Kidney (tissue), 14 donors: ENCODE measurements around the gene ZNF648. TPM values are rescaled to one million over a fixed set of nuclear protein-coding genes. Genes with fewer than 3 reads are reported as not detected.

Experiments
- DNase-seq, 5 donors: peaks; one replicate each; pipeline ENCODE4 v3.0.0-alpha.2; 2013 to 2020
- FAIRE-seq: peaks from 2 replicates; lab custom pipeline; 2012; peaks lifted over from hg19 to GRCh38; lab: Jason Lieb, UNC
- H3K27ac ChIP-seq, 2 donors: one replicate each; pipeline ENCODE4 v1.7.0; 2013; ENCODE audit warnings: low read depth in 2 of 2, low read length in 2 of 2, inconsistent platforms in 1 of 2
- H3K27me3 ChIP-seq: one replicate; pipeline ENCODE4 v1.7.1; 2013; ENCODE audit warnings: low read length, inconsistent platforms; ENCODE audit not compliant: control insufficient read depth, insufficient read depth
- H3K36me3 ChIP-seq, 3 donors: one replicate each; pipeline versions ENCODE4 v1.7.0 to v1.7.1; 2013; ENCODE audit warnings: low read length in 3 of 3, control low read depth in 1 of 3, inconsistent platforms in 1 of 3; ENCODE audit not compliant: insufficient read depth in 3 of 3, control insufficient read depth in 2 of 3
- H3K4me1 ChIP-seq, 3 donors: one replicate each; pipeline versions ENCODE4 v1.7.0 to v1.7.1; 2013; ENCODE audit warnings: low read length in 3 of 3, inconsistent platforms in 1 of 3, low read depth in 1 of 3; ENCODE audit not compliant: control insufficient read depth in 2 of 3, insufficient read depth in 2 of 3
- H3K4me3 ChIP-seq, 3 donors: one replicate each; pipeline versions ENCODE4 v1.7.0 to v1.8.1; 2013; ENCODE audit warnings: low read length in 3 of 3, control low read depth in 1 of 3, inconsistent platforms in 1 of 3
- H3K9ac ChIP-seq, 3 donors: one replicate each; pipeline versions ENCODE4 v1.7.0 to v1.7.1; 2013; ENCODE audit warnings: low read length in 3 of 3, control low read depth in 1 of 3, inconsistent platforms in 1 of 3
- H3K9me3 ChIP-seq, 3 donors: one replicate each; pipeline versions ENCODE4 v1.7.0 to v1.7.1; 2013; ENCODE audit warnings: low read length in 3 of 3, control low read depth in 1 of 3, inconsistent platforms in 1 of 3; ENCODE audit not compliant: control insufficient read depth in 2 of 3, insufficient read depth in 1 of 3
- intact Hi-C: fragments of 100-400 bp; cut with DNase I; formaldehyde crosslinking; loops from one replicate; pipeline ENCODE4 v1.11.1; 2022
- polyA plus RNA-seq: library from polyadenylated mRNA; stranded (reverse); fragments of 350-450 nt; fragmentation: Illumina TruSeq; extraction: RNeasy Lipid Tissue Mini Kit (QIAGEN cat#74804); gene quantifications from one replicate; pipeline ENCODE4 v1.2.3, GENCODE V29; 2014; ENCODE audit warnings: low read depth, low replicate concordance; ENCODE audit not compliant: insufficient read depth
- total RNA-seq: library from RNA; stranded (reverse); fragmentation: NEBNext Ultra II Directional; extraction: Animal tissue kit (Norgen Biotek cat#: 25700); gene quantifications from one replicate; pipeline ENCODE4 v1.2.1, GENCODE V29; 2021
- TF ChIP-seq, protein P1 (sequence below): IDR thresholded peaks from 3 replicates; pipeline ENCODE4 v1.5.1; 2012; ENCODE audit warnings: mild to moderate bottlenecking, moderate library complexity, borderline replicate concordance; ENCODE audit not compliant: insufficient read depth; ENCODE audit errors: extremely low read depth
- donor health status: control.
- donor health status: control.
- donor health status: control.
- donor health status: control.
- donor health status: control.
- donor health status: DM: yes; HTN: yes; CAD: no.
- donor health status: Normal renal cell carcinoma (clear cell type).

ZNF648 gene
- total and polyA plus RNA-seq, 2 donors from 2014 or later: not detected

DNA sequence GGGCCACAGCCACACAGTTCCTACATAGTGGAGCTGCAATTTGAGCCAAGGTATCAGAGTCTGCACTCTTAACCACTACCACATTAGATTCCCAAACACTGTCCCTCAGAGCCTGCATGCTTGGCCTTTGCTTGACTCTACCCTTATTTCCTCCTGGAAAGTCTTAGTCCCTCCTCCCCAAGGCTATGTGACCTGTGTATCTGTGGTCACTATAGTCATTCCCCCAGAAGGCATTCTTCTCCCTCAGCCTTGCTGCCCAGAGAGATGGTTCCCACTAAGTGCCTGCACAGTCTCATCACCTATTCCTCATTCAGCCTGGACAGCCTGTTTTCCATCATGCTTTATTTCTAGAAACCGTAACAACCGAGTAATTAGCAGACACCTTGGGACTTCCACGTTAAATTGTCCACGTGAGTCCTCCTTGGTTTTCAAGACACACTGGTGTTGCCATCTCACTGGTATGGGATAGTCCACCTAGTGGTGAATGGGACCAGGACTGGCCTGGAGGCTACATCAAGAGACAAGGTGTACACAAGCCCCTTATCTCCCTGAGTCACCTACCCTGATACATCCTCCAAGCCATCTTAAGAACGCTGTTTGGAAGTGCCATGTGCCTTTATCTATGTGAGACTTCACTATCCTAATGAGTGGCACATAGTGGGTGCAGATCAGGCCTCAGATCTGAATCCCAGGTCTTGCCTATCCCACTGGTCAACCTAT is 3.8 kb upstream of the ZNF648 start:
- TF ChIP-seq, protein P1, sequence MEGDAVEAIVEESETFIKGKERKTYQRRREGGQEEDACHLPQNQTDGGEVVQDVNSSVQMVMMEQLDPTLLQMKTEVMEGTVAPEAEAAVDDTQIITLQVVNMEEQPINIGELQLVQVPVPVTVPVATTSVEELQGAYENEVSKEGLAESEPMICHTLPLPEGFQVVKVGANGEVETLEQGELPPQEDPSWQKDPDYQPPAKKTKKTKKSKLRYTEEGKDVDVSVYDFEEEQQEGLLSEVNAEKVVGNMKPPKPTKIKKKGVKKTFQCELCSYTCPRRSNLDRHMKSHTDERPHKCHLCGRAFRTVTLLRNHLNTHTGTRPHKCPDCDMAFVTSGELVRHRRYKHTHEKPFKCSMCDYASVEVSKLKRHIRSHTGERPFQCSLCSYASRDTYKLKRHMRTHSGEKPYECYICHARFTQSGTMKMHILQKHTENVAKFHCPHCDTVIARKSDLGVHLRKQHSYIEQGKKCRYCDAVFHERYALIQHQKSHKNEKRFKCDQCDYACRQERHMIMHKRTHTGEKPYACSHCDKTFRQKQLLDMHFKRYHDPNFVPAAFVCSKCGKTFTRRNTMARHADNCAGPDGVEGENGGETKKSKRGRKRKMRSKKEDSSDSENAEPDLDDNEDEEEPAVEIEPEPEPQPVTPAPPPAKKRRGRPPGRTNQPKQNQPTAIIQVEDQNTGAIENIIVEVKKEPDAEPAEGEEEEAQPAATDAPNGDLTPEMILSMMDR: no peak
- Histone ChIP-seq H3K9ac (no peak overlapping the region), H3K9me3 (peaks cover 0 to 4% (median 0%) of the 10 kb centered on the region in 3 donors), H3K27ac (no peak overlapping the region), H3K36me3 (no peaks in the 10 kb centered on the region), H3K27me3 (no peaks in the 10 kb centered on the region), H3K4me1 (peaks cover 0 to 2% (median 0%) of the 10 kb centered on the region in 3 donors), H3K4me3 (no peak overlapping the region)
- FAIRE-seq (no peak), DNase-seq (no peak)
- intact Hi-C loops: no loop called here

DNA sequence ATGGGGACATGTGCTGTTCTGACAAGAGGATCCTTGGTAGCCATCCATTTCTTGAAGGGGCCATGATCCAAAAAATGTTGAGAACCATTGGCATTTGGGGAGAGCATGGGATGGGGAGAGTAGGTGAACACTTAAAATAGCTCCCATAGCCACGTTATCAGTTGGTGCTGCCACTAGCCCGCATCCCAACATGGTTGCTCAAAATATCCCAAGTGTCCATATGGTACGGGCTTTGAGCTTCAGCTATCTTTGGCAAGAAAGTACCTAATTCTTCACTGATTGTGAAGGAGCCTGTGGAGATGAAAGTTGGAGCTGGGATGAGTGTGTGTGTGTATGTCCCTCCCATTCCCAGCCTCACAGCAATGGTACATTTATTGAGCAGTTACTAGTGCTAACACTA is 3.1 kb upstream of the ZNF648 start:
- no peaks in the 10 kb centered on the region for H3K27me3 ChIP-seq
- no peak for FAIRE-seq
- intact Hi-C loops: no loop called here

DNA sequence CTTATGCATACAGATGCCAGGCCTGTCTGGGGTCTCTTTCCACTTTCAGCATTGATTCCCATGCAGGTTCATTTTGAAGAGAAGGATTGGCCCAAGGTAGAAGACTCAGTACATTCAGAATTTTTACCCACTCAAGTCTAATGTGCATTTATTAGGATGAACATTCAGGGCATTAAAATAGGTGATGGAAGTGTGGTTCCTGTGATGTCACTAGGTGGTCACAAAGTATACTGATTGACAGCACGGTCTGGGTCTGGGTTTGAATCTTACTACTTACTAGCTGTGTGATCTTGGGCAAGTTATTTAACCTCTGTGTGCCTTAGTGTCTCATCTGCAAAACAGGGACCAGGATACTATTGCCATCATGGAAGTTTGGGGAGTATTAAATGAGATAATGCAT is 711 bp upstream of the ZNF648 start:
- intact Hi-C loops: no loop called here
- Histone ChIP-seq H3K27me3 (no peaks in the 10 kb centered on the region), H3K4me1 (no peaks in the 10 kb centered on the region), H3K27ac (no peak overlapping the region), H3K4me3 (no peak overlapping the region), H3K36me3 (no peaks in the 10 kb centered on the region), H3K9ac (no peak overlapping the region), H3K9me3 (peaks cover 0 to 4% (median 0%) of the 10 kb centered on the region in 3 donors)
- DNase-seq (no peak), FAIRE-seq (no peak)
- TF ChIP-seq, protein P1: no peak

More for the DNA sequence above, 3.1 kb upstream of the ZNF648 start:
- peaks cover 0 to 4% (median 0%) of the 10 kb centered on the region in 3 donors for H3K9me3 ChIP-seq
- no peak for DNase-seq
- H3K36me3 ChIP-seq: no peaks in the 10 kb centered on the region
- no peak overlapping the region for H3K9ac ChIP-seq
- peaks cover 0 to 2% (median 0%) of the 10 kb centered on the region in 3 donors for H3K4me1 ChIP-seq
- H3K4me3 ChIP-seq: no peak overlapping the region
- TF ChIP-seq, protein P1: no peak
- no peak overlapping the region for H3K27ac ChIP-seq
